ENCODE results near the gene DVL2.
"Not testable (repeated sequence)": the region's sequence is repeated elsewhere in the genome, so short reads cannot be mapped to it uniquely, and the experiment has no call there.

DVL2 gene

DNA sequence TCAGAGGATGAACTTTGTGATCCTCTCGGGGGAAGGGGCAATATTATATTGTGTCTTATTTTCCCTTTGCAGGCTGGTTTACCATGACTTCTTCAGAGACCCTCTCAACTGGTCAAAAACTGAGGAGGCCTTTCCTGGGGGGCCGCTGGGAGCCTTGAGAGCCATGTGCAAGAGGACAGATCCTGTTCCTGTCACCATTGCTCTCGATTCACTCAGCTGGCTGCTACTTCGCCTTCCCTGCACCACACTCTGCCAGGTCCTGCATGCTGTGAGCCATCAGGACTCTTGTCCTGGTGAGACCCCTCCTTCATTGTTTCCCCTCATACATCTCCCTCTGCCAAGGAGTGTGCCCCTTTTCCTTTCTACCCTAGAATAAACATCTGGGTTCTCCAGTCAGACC is 20.2 kb upstream of the DVL2 start:
- DNase-seq: no peak

DNA sequence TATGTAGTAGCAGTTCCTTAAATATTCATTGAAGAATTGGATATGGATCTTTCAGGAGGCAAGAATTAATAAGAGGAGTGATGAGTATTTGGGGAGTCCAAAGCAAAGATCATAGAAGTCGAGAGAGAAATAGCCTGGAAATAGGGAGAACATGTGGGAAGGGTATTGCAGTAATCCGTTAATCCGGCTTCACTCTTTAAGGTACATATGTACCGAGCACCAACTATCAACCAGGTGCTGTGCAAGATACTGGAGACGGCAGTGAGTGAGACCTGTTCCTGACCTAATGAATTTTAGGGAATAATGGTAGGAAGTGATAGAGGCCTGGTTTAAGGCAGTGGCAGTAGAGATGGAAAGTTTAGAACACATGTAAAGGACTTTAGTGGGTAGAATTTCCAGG is 18.8 kb upstream of the DVL2 start:
- DNase-seq: no peak

DNA sequence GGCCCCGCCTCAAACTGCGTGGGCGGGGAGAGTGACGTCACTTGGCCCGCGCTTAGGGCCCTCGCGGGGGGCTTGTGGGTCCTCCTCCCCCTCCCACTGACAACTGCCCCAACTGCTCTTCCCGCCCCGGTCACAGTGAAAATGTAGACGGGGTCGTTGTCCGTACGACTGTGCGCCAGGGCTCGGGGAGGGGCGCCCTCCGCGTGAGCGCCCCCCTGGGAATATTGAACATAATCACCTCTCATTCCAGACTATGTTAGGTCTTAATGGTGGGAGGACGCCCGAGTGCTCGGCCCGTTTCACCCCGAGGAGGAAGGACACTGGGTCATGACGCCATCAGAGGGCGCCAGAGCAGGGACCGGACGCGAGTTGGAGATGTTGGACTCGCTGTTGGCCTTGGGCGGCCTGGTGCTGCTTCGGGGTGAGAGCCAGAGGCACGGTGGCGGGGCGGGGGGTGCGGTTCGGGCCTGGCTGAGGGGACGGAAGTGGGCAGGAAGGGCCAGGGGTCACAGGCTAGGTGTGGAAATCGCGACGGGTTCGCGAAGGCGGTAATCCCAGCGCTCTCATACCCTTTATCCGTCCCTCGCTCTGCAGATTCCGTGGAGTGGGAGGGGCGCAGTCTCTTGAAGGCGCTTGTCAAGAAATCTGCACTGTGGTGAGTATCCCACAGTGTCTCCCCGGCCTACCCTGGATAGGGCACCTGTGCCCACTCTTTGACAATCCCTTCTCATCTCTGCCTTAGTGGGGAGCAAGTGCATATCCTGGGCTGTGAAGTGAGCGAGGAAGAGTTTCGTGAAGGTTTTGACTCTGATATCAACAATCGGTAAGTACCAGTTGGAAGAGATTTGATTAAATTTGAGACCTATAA is 18.1 kb upstream of the DVL2 start, which contains the start of gene ELP5:
ELP5 (plus strand) TSS at position 40 of the 868 bp plus-strand sequence; CDS start at position 376, 336 bp downstream.
- DNase-seq: peak; percentile 45 to 57

DNA sequence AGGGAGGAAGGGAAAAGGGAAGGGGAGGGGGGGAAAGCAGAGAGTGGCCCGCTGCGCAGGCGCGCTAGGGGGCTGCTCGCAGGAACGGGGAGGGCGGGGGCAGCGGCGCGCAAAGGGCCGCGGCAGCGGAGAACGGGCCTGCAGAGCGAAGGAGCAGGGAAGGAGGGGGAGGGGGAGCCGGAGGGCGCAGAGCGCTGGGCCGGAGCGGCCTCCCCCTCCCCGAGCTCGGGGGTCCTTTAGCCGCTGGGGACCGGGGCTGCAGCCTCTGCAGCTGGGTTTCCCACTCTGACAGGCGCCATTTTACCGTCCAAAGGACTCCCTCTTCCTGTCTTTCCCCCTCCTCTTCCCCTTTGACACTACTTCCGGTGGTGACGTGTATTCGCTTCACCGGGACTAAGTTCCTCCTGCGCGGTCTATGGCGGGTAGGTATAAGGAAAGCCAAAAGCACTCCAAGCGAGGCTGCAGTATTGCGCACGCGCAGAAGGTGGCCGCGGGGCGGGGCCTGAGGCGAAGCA is 17.4 kb upstream of the DVL2 start, which contains the start of gene CTDNEP1:
CTDNEP1 (minus strand) TSS at position 74 of the 515 bp plus-strand sequence. CDS start 438 bp downstream, outside the sequence.
- peak; percentile 83 to 87 for DNase-seq

DNA sequence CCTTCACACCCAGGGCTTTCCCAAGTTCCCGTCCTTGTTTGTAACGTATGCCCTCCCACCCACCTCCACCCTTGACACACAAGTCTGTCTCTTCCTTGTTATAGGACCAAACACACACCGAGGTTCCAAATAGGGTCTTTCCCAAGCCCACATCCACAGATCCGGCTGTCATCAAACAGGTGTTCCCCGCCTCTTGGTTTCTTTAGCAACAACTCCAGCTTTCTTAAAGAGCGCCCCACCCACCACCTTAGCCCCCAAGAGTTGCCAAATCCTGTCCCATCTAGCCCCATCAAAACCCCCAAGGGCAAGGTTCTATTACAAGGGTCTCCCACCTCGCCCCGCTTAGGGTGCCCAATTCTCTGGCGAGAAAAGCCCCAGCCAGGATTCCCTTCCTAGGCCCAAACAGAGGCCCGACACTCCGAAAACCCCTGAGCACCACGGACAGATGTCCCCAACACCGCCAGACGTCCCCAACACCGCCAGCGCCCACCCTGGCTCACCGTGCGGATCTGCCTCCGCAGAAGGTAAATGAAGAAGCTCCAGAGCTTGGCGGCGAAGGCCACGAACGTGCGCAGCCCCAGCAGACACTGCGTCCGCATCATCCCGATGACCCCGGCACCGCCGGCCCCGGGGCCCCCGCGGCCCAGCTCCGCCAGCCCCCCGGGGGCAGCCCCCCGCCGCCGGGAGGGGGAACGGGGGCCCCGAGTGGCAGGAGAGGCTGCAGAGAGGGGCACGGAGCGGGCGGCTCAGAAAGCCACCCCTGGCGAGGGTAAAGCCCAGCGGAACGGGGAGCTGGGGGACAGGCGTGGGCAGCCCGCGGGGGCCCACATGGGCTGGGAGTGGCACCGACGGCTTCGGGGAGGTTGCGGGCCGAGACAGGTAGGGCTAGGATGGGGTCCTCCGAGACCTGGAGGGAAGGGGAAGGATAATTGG is 16.6 kb upstream of the DVL2 start:
- DNase-seq: no peak

DNA sequence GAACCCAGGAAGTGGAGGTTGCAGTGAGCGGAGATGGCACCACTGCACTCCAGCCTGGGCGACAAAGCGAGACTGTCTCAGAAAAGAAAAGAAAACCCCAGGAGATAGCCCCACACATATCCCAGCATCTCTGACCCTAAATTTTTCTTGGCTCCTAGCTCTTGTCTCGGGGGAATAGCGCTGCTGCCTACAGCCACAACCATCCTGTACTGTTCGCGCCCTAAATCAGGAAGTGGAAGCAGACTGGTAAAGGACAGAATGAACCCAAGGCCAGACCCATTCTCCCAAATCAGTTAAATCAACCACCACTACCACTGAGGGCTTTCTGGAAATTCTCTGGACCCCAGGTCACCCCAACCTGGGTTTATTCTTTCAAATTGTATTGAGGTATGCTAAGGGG is 15.5 kb upstream of the DVL2 start:
- DNase-seq: peak in 1 of 2 experiments; percentile 13

DNA sequence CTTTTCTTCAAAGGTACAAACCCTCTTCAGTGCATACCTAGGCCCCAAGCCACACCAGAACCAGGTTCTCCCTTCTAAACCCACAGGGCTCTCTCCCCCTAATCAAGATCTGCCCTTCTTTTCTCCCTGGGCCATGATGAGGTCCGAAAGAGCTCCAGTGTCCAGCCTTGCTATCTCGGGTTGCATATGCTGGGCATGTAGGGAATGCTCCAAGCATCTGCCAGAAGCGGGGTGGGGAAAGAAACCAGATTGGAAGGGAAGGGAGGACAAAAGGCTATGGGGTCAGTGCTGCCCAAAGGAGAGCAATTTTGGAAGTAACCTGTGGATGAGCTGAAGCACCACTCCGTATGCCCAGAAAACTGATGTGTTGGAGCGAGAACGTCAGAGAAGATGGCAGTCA is 14.9 kb upstream of the DVL2 start:
- no peak for DNase-seq

DNA sequence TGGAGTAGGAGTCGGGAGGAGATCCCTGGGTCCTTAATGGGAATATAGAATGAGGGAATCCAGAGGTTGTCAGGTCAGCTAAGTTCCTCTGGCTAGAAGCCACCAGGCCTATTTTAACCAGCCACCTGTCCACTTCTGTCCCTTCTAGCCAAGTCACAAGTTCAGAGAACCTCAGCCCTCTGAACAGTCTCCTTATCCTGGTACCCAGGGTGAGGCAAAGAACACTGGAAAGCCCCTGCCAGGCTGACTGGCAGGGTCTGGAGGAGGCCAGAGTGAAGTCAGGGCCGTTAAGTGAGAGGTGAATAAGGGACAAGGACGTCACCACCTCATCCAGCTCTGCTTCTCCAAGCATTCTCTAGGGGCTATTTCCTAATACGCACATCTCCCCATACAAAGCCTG is 14.5 kb upstream of the DVL2 start:
- DNase-seq: no peak

DNA sequence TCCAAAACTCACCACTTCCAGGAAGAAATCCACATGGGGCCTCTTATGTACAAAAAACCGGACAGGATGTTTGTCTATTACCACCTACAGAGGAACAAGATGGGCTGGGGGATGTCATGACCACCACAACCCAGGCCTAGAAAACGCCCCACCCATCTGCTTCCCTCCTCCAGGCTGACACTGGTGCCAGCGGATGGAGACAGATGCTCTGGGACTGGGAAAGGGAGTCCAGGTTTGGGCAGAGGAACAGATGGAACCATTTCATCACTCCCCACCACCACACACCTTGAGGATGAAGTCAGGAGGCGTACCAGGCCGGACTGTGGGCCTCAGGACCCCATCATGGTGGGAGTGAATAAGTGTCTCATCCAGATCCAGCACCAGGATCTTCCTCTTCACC is 12.5 kb upstream of the DVL2 start:
- DNase-seq: no peak

DNA sequence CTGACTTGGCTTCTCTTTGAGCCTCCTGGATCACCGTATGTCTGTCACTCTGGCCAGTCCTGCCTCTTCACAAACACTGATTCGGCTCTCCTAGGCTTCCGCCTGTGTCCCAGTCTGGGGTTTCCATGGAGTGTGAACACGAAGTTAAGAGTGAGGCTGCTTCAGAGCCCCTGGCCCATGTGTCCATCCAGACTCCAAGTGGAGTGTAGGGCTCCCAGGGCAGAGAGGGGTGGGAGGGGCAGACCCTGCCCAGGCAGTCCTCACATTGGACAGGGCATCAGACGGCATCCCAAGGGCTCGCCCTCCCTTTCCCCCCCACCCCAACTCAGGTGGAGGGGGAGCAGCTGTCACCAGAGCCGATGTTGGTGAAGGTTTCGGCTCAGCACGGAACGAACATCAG is 9.5 kb upstream of the DVL2 start:
- not testable (repeated sequence) for DNase-seq

DNA sequence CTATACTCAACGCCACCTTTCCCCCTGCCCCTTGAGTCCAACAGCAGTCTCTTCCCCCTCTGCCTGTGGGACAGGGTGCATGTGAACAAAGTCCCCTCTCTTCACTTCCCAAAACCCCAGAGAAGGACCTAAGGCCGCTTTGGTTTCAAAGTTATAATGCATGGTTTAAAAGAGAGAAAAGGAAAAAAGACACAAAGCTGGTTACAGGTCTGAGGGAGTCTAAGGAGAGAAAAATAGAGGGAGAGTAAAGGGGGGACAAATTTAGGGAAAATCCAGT is 9.1 kb upstream of the DVL2 start:
- DNase-seq: no peak

DNA sequence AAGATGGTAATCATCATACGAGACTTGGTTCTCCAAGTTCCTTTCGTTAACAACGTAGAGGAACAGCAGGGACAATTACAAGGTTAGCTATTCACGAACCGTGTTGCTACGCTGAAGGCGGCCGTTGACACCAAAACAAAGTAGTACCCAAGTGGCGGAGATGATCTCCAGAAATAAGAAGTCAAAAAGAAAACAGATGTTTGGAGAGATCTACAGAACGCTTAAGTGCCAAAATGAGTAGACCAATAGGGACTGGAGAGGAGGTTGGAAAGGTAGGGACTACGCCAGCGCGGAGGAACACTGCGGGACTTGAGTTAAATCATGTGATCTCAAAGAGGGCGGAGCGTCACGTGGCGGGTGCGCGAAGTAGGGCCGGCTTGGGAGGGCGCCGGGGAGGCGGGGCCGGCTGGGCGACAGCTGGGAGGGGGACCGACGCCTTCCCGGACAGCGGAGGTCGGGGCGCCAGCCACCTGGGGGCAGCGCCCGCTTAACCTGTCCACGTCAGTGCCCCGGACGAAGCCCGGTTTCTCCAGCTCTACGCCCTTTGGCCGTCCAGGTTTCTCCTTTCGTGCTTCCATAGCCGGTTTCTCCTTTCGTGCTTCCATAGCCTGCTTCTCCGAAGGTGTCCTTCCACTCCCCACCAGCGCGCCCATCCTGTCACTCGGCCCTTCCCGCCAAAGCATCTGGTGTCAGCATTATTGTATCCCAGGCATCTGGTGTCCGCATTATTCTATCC is 8.6 kb upstream of the DVL2 start:
- peak; percentile 43 to 61 for DNase-seq

DNA sequence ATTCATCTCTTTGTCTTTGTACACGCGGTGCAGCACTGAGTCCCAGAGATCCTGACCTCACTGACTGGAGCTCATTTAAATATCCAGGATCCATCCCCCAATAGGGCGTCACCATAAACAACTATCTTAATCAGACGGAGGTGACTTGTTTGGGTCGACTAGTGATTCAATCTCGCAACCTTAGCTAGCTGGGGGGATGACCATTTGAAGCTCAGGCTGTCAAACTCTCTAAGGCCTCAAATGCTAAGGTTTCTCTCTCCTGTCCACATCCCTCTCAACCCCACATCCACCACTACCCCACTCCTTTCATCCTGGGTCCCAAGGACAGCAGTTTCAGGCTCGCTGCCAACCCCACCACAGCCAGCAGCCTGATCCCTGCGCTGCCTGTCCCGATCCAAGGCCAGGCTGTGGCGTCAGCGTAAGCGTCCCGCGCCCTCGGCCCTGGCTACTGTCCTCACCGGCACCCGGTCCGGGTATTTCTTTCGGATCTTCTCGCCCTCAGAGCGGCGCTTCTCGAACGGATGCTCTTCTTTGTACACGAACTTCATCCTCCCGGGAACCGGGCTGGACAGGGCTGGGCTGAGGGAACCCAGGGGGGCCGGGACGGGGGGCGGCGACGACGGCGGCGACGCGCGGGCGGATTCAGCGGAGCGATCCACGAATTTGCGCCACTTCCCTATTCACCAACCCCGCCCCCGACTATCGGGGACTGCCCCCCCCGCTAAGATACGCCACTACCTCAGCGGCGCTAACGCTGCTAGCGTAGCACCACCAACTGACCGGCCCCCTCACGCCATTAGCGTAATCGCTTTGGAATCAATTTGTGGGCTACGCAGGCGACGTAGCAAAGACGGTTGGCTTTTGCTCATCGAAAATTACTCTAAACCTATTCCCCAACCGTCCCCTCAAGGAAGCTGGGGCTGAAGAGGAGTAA is 7.7 kb upstream of the DVL2 start, which contains the start of gene GABARAP:
GABARAP (minus strand) TSS at position 667 of the 934 bp plus-strand sequence; CDS start at position 548, 119 bp downstream.
- DNase-seq: peak; percentile 39 to 47

DNA sequence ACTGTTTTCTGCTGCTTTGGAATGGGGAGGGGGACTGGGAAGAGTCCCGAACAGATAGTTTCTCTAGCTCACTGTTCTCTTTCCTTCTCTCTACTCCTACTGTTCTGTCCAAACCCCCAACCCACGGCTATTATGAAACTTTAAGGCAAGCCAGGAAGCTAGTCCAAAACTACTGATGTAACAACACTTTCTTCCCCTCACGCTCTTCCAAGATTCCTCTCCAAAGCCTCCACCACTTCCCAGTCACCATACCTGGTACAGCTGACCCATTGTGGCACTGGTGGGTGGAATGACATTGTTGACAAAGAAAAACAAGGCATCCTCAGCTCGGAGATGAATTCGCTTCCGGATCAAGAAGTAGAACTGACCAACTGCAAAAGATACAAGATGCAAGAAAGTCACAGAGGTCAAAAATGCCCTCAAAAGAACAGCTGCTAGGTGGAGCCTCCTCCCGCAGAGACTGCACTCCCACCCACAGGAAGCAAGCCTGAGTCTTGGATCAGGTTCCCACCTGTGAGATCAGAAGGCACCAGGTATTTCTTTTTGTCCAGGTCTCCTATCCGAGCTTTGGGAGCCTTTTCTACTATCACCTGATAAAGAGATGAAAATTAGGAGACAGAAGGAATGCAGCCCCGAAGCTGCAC is 6.9 kb upstream of the DVL2 start:
- no peak for DNase-seq

DNA sequence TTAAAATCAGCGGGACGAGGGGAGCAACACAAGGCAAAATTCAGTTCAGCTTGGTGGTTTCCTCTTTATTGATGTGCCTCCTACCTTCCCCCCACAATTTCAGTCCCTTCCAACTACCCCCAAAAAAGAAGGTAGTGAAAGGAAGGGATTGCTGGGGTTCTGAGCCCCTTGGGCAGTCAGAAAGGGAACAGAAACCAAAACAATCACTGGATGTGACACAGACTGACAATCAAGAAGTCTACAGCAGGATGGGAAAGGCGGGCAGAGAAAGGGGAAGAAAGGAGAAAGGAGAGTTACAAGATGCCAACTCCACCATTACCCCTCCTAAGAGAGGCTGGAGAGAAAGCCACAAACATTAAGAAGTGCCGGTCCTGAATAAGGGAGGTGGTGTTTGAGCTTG is 6.1 kb upstream of the DVL2 start:
- no peak for DNase-seq

DNA sequence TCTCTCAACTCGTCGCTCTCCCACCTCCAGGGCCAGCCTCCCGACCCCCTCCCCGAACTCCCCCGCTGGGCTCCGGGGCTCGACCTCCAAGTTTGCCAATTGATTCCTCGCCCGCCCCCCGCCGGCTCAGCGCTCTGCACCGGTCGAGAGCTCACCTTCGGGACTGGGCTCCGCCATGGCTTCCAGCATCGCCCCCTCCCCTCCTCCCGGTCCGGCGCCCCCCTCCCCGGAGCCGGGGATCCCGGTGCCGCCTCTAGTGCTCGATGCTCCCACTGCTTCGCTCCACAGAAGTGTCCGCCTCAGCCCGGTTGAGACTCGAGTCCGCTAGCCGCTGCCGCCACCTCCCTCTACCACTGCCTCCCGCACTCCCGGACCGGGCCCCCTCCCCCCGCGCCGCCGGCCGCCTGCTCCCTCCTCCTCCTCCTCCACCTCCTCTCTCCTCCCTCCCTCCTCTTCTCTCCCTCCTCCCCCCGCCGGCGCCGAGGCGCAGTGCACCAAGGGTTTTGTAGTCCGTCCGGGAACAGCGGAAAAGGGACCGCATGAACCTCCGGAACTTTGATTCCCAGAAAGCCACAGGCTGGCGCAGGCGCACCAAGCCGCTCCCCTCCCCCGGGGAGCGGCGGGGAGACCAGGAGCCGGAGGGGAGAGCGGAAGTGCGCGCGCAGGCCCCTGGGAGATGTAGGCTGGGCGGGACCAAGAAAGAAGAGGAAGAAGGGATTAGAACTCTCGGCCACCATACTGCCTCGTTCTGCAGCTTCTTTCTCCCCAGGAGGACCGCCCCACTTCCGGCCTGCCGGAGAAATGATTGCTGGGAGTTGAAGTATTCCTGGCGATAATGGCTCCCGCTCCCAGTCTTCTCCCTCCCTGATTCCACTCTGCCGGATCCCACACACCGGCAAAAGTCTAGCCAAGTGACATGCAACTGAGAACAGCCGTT is 5.0 kb upstream of the DVL2 start, which contains the start of gene PHF23:
PHF23 (minus strand) TSS at position 367 of the 937 bp plus-strand sequence; CDS start at position 189, 178 bp downstream.
- peak; percentile 87 for DNase-seq

DNA sequence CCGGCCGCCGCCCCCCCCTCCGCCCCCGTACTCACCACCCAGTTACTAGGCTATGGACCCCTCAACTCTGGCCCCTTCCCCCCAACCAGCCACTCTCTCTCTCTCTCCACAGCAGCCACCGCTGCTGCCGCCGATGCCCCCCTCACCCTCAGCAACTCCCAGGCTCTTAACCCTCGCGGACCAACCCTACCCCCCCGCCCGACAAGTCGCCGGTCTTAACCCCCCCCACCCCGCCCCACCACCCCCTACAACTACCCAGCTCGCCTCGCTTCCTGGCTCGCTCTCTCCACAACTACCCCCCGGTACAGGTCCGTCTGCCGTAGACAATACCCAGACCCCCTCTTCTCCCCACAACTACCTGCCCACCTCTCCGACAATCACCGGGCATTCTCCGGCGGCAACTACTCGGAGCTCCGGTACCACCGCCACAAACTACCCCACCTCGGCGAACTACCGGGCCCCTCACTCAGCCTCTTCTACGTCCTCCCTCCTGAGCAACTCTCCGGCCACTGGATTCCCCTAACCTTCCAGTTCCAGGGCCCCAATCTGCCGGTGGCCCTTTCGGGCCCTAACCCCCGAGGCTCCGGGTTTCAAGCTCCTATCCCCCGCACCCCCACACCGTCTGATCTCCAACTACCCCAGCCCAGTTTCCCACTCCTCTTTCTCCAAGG is 4.2 kb upstream of the DVL2 start:
- DNase-seq: no peak

DNA sequence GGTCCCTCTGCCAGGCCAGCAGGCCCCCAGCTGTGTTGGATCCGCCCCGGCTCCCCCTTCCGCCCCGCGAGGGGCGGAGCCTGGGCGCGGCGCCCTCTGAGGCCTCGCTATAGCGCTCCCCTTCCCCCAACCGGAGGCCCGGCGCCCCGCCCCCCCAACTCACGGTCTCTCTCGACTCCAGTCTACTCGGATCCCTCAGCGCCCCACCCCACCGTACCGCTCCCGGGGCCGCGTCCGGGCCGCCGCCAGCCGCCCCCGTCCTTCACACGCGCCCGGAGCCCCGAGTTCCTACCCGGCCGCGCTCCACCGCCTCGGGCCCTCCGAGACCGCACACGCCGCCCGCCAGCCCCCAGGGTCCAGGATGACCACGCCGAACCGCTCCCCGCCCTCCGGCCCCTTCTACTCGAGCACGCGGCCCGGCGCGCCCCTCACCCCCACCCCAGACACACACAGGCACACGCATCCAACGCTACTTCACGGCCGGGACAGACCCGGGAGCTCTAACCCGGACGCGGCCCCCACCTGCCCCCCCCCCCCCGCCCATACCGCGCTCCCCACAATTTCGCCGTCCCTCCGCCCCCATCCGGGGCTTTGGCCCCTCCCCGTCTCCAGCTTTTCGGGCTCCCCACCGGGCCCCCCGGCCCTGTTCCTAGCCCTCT is 3.6 kb upstream of the DVL2 start:
- DNase-seq: peak in 1 of 2 experiments; percentile 3

All from AML-193 (cell line).